H9 (cell line): Measurements from ENCODE around the gene TSTD2. TPM values are rescaled to one million over a fixed set of nuclear protein-coding genes. Genes with fewer than 3 reads are reported as not detected.

Experiments used
- DNase-seq: peaks from one replicate; pipeline ENCODE4 v3.0.0-alpha.2; 2017
- H2AFZ ChIP-seq: one replicate; pipeline ENCODE4 v1.6.1; 2013; ENCODE audit warnings: mild to moderate bottlenecking, low read length, control low read depth, moderate library complexity
- H2AK5ac ChIP-seq: 2 replicates; pipeline ENCODE4 v1.6.1; 2013; ENCODE audit warnings: low read length, control low read depth, mixed read lengths; ENCODE audit not compliant: insufficient read length
- H2BK120ac ChIP-seq: one replicate; pipeline ENCODE4 v1.6.1; 2013; ENCODE audit warnings: low read depth, mild to moderate bottlenecking, low read length, control low read depth, inconsistent platforms; ENCODE audit not compliant: poor library complexity, severe bottlenecking
- H2BK12ac ChIP-seq: 2 replicates; pipeline ENCODE4 v1.6.1; 2013; ENCODE audit warnings: low read length, control low read depth, mixed read lengths, low read depth; ENCODE audit not compliant: insufficient read length
- H2BK15ac ChIP-seq: 2 replicates; pipeline ENCODE4 v1.6.1; 2013; ENCODE audit warnings: low read depth, low read length, control low read depth
- H2BK20ac ChIP-seq: one replicate; pipeline ENCODE4 v1.6.1; 2013; ENCODE audit warnings: low read depth, mild to moderate bottlenecking, low read length, control low read depth, inconsistent platforms; ENCODE audit not compliant: poor library complexity, severe bottlenecking
- H2BK5ac ChIP-seq: 2 replicates; pipeline ENCODE4 v1.6.1; 2013; ENCODE audit warnings: low read length, control low read depth, mixed read lengths; ENCODE audit not compliant: insufficient read length
- H3K14ac ChIP-seq: 2 replicates; pipeline ENCODE4 v1.6.1; 2013; ENCODE audit warnings: low read length, control low read depth; ENCODE audit not compliant: insufficient read depth
- H3K18ac ChIP-seq: 2 replicates; pipeline ENCODE4 v1.6.1; 2013; ENCODE audit warnings: low read depth, mild to moderate bottlenecking, mixed read lengths, low read length, control low read depth; ENCODE audit not compliant: insufficient read length
- H3K23ac ChIP-seq: 2 replicates; pipeline ENCODE4 v1.6.1; 2013; ENCODE audit warnings: low read length, control low read depth, mixed read lengths, low read depth; ENCODE audit not compliant: insufficient read length
- H3K23me2 ChIP-seq: 2 replicates; pipeline ENCODE4 v1.6.1; 2013; ENCODE audit warnings: low read depth, mild to moderate bottlenecking, mixed read lengths, low read length, control low read depth; ENCODE audit not compliant: insufficient read length, poor library complexity, severe bottlenecking
- H3K27ac ChIP-seq: 2 replicates; pipeline ENCODE4 v1.5.1; 2013; ENCODE audit warnings: low read length, control low read depth, mixed read lengths, low read depth; ENCODE audit not compliant: insufficient read length
- H3K27me3 ChIP-seq: 2 replicates; pipeline ENCODE4 v1.6.1; 2013; ENCODE audit warnings: low read length, control low read depth, inconsistent platforms; ENCODE audit not compliant: insufficient read depth
- H3K4ac ChIP-seq: 2 replicates; pipeline ENCODE4 v1.6.1; 2013; ENCODE audit warnings: low read depth, mild to moderate bottlenecking, control low read depth, inconsistent platforms, low read length, moderate library complexity
- H3K4me1 ChIP-seq: 2 replicates; pipeline ENCODE4 v1.6.1; 2013; ENCODE audit warnings: low read length, control low read depth, inconsistent platforms; ENCODE audit not compliant: insufficient read depth
- H3K4me2 ChIP-seq: 2 replicates; pipeline ENCODE4 v1.6.1; 2013; ENCODE audit warnings: low read length, control low read depth, mixed read lengths; ENCODE audit not compliant: insufficient read length, insufficient read depth
- H3K56ac ChIP-seq: 2 replicates; pipeline ENCODE4 v1.6.1; 2013; ENCODE audit warnings: low read depth, mild to moderate bottlenecking, mixed read lengths, low read length, control low read depth; ENCODE audit not compliant: insufficient read length
- H3K79me1 ChIP-seq: 2 replicates; pipeline ENCODE4 v1.6.1; 2013; ENCODE audit warnings: low read depth, mild to moderate bottlenecking, moderate library complexity, low read length, control low read depth, inconsistent platforms; ENCODE audit not compliant: insufficient read depth, poor library complexity, severe bottlenecking
- H3K79me2 ChIP-seq: 2 replicates; pipeline ENCODE4 v1.6.1; 2013; ENCODE audit warnings: low read length, control low read depth, inconsistent platforms; ENCODE audit not compliant: insufficient read depth
- H3K9ac ChIP-seq: 2 replicates; pipeline ENCODE4 v1.6.1; 2013; ENCODE audit warnings: low read length, control low read depth, mixed read lengths; ENCODE audit not compliant: insufficient read length; ENCODE audit errors: extremely low read depth
- H3K9me3 ChIP-seq: one replicate; pipeline ENCODE4 v1.6.1; 2013; ENCODE audit warnings: low read depth, low read length, inconsistent platforms; ENCODE audit not compliant: control insufficient read depth
- H3T11ph ChIP-seq: one replicate; pipeline ENCODE4 v1.6.1; 2013; ENCODE audit warnings: mild to moderate bottlenecking, low read length, control low read depth, inconsistent platforms
- H4K20me1 ChIP-seq: one replicate; pipeline ENCODE4 v1.6.1; 2013; ENCODE audit not compliant: control insufficient read depth, insufficient read length, insufficient read depth
- H4K5ac ChIP-seq: 2 replicates; pipeline ENCODE4 v1.6.1; 2013; ENCODE audit warnings: low read depth, mild to moderate bottlenecking, mixed read lengths, low read length, control low read depth; ENCODE audit not compliant: insufficient read length
- H4K8ac ChIP-seq: replicated peaks from 2 replicates; pipeline ENCODE4 v1.6.1; 2013; ENCODE audit warnings: low read length, control low read depth, mixed read lengths, low read depth; ENCODE audit not compliant: insufficient read length
- H4K91ac ChIP-seq: 2 replicates; pipeline ENCODE4 v1.6.1; 2013; ENCODE audit warnings: low read depth, mild to moderate bottlenecking, moderate library complexity, mixed read lengths, low read length, control low read depth; ENCODE audit not compliant: insufficient read length
- H3K27ac Mint-ChIP-seq, 3 experiments: 2 replicates in 2 of 3; 3 replicates in 1 of 3; pipeline ENCODE4 v1.8.0; 2020 to 2021; ENCODE audit warnings: mixed read lengths in 3 of 3, mild to moderate bottlenecking in 1 of 3, moderate library complexity in 1 of 3
- H3K27me3 Mint-ChIP-seq: 2 replicates; pipeline ENCODE4 v1.8.0; 2021; ENCODE audit warnings: low read depth, mild to moderate bottlenecking, moderate library complexity, mixed read lengths
- H3K36me3 Mint-ChIP-seq, 3 experiments: 2 replicates in 2 of 3; 3 replicates in 1 of 3; pipeline ENCODE4 v1.8.0; 2020 to 2021; ENCODE audit warnings: low read depth in 3 of 3, mixed read lengths in 3 of 3; ENCODE audit not compliant: insufficient read depth in 1 of 3
- H3K4me1 Mint-ChIP-seq, 2 experiments: 2 replicates each; pipeline ENCODE4 v1.8.0; 2020; ENCODE audit warnings: mixed read lengths in 2 of 2
- H3K4me3 Mint-ChIP-seq, 2 experiments: 2 replicates in 1 of 2; 3 replicates in 1 of 2; pipeline ENCODE4 v1.8.0; 2020 to 2021; ENCODE audit warnings: mild to moderate bottlenecking in 2 of 2, mixed read lengths in 2 of 2, moderate library complexity in 1 of 2
- H3K9me3 Mint-ChIP-seq, 2 experiments: 2 replicates in 1 of 2; 3 replicates in 1 of 2; pipeline ENCODE4 v1.8.0; 2020; ENCODE audit warnings: mild to moderate bottlenecking in 2 of 2, mixed read lengths in 2 of 2, moderate library complexity in 1 of 2
- WGBS: extraction: QIAGEN DNeasy Blood & Tissue Kit; methylation state at CpG from one replicate; pipeline ENCODE4 v1.1.7; 2013; ENCODE audit warnings: missing lambda C conversion rate, low lambda C conversion rate, mixed read lengths; ENCODE audit not compliant: insufficient read length; ENCODE audit errors: extremely low coverage; 5-methylcytosine and 5-hydroxymethylcytosine counted together
- total RNA-seq: library from RNA; stranded (reverse); gene quantifications from 2 replicates; pipeline ENCODE4 v1.2.1, GENCODE V29; 2021
- TF ChIP-seq, protein P1 (sequence below): fragments of 200-600 bp; sonication (generic); conservative IDR thresholded peaks from 3 replicates; pipeline ENCODE4 v1.8.0; 2021; ENCODE audit warnings: antibody characterized with exemption, mild to moderate bottlenecking

Gene TSTD2
- total RNA-seq, 1 experiment from 2014 or later, result 23.5 TPM

DNA sequence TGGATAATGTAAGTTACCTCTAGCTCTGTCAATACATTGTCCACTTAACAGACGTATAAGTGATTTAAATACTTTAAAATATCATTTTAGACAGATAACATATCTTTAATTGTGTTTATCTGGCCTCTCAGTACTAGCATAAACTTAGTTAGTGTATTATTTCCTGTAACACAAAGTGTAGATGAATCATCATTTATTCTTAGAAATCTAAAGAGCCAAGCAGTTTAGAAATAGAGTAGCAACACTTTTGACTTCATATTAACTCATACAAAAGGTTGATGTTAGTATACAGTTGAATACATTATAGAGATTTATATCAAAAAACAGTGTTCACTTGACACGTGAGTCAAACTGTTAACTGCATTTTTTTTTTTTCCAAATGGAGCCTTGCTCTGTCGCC is 18.5 kb upstream of the TSTD2 start:
- Histone ChIP-seq H4K8ac (no peak overlapping the region), H3K4ac (no peak overlapping the region), H4K20me1 (no peaks in the 10 kb centered on the region), H3K27me3 (no peaks in the 10 kb centered on the region), H3T11ph (no peak overlapping the region), H3K56ac (no peak overlapping the region), H3K23ac (no peak overlapping the region), H3K9ac (no peak overlapping the region), H2BK120ac (no peak overlapping the region), H3K18ac (no peak overlapping the region), H3K79me1 (no peaks in the 10 kb centered on the region), H2BK15ac (no peak overlapping the region), H2BK20ac (no peak overlapping the region), H3K14ac (no peak overlapping the region), H3K9me3 (no peaks in the 10 kb centered on the region), H3K4me1 (no peaks in the 10 kb centered on the region), H4K91ac (no peak overlapping the region), H3K23me2 (no peaks in the 10 kb centered on the region), H4K5ac (no peak overlapping the region), H3K27ac (no peak overlapping the region), H2AK5ac (no peak overlapping the region), H2BK12ac (no peak overlapping the region), H3K79me2 (no peaks in the 10 kb centered on the region), H2AFZ (no peak overlapping the region), H3K4me2 (no peak overlapping the region), H2BK5ac (no peak overlapping the region)
- peaks cover 27 to 82% (median 56%) of the 10 kb centered on the region in 3 experiments; a peak in 6 of 7 replicates for H3K36me3 Mint-ChIP-seq
- TF ChIP-seq, protein P1, sequence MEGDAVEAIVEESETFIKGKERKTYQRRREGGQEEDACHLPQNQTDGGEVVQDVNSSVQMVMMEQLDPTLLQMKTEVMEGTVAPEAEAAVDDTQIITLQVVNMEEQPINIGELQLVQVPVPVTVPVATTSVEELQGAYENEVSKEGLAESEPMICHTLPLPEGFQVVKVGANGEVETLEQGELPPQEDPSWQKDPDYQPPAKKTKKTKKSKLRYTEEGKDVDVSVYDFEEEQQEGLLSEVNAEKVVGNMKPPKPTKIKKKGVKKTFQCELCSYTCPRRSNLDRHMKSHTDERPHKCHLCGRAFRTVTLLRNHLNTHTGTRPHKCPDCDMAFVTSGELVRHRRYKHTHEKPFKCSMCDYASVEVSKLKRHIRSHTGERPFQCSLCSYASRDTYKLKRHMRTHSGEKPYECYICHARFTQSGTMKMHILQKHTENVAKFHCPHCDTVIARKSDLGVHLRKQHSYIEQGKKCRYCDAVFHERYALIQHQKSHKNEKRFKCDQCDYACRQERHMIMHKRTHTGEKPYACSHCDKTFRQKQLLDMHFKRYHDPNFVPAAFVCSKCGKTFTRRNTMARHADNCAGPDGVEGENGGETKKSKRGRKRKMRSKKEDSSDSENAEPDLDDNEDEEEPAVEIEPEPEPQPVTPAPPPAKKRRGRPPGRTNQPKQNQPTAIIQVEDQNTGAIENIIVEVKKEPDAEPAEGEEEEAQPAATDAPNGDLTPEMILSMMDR, result no peak
- H3K4me3 Mint-ChIP-seq, result no peak overlapping the region
- no peaks in the 10 kb centered on the region for H3K9me3 Mint-ChIP-seq
- no peak for DNase-seq
- H3K27me3 Mint-ChIP-seq, result no peaks in the 10 kb centered on the region
- H3K4me1 Mint-ChIP-seq, result no peaks in the 10 kb centered on the region
- no peak overlapping the region for H3K27ac Mint-ChIP-seq
- no CpG with 5 or more reads among the region's 3 CpGs for WGBS
